NCI-H446 (cell line): ENCODE results near the gene LMO1.

Experiments
- DNase-seq, 2 experiments: peaks; one replicate each; lab custom pipeline; 2025; lab: John Stamatoyannopoulos, UW

Gene LMO1

GRCh38 chr11:8227156-8228152, 36.2 kb downstream of the LMO1 start:
- DNase-seq, result no peak

GRCh38 chr11:8225589-8226036, 38.1 kb downstream of the LMO1 start:
- DNase-seq, result peak; percentile 51 to 84

GRCh38 chr11:8224711-8225110, 39.0 kb downstream of the LMO1 start:
- DNase-seq, result no peak

GRCh38 chr11:8224161-8224591, 39.5 kb downstream of the LMO1 start:
- DNase-seq, result no peak

- no peak for DNase-seq
Measured at GRCh38 chr11:8223513-8223900, 40.2 kb downstream of the LMO1 start.

GRCh38 chr11:8222820-8223512, 40.7 kb downstream of the LMO1 start:
- DNase-seq, result no peak

- no peak for DNase-seq
Measured at GRCh38 chr11:8221917-8222495, 41.7 kb downstream of the LMO1 start.

GRCh38 chr11:8221046-8221723, 42.5 kb downstream of the LMO1 start:
- DNase-seq, result no peak

GRCh38 chr11:8220261-8221045, 43.2 kb downstream of the LMO1 start:
- DNase-seq, result no peak

- DNase-seq, result peak; percentile 23 to 60
Measured at GRCh38 chr11:8219257-8220021, 44.2 kb downstream of the LMO1 start.

- DNase-seq, result no peak
Measured at GRCh38 chr11:8218840-8219239, 44.8 kb downstream of the LMO1 start.

GRCh38 chr11:8218409-8218808, 45.3 kb downstream of the LMO1 start:
- no peak for DNase-seq

GRCh38 chr11:8217926-8218325, 45.8 kb downstream of the LMO1 start:
- DNase-seq, result no peak

GRCh38 chr11:8217136-8217535, 46.5 kb downstream of the LMO1 start:
- DNase-seq, result no peak

GRCh38 chr11:8213376-8213775, 50.3 kb downstream of the LMO1 start:
- no peak for DNase-seq

- DNase-seq, result no peak
Measured at GRCh38 chr11:8209208-8209807, 54.4 kb downstream of the LMO1 start.

GRCh38 chr11:8207080-8208000, 56.3 kb downstream of the LMO1 start:
- DNase-seq, result no peak

GRCh38 chr11:8206251-8207079, 57.2 kb downstream of the LMO1 start:
- DNase-seq, result no peak
